Fibroblast of the conjunctiva (primary cell): ENCODE measurements around the gene CTNNBL1.

Source experiments
- DNase-seq: peaks from one replicate; pipeline ENCODE4 v3.0.0-alpha.2; 2010; ENCODE audit warnings: low read depth

Gene CTNNBL1

GRCh38 chr20:37741570-37741969 is 47.7 kb downstream of the CTNNBL1 start:
- no peak for DNase-seq

- DNase-seq, result no peak
Measured at GRCh38 chr20:37742131-37742530, 48.3 kb downstream of the CTNNBL1 start.

- no peak for DNase-seq
Measured at GRCh38 chr20:37744347-37744746, 50.5 kb downstream of the CTNNBL1 start.

DNA sequence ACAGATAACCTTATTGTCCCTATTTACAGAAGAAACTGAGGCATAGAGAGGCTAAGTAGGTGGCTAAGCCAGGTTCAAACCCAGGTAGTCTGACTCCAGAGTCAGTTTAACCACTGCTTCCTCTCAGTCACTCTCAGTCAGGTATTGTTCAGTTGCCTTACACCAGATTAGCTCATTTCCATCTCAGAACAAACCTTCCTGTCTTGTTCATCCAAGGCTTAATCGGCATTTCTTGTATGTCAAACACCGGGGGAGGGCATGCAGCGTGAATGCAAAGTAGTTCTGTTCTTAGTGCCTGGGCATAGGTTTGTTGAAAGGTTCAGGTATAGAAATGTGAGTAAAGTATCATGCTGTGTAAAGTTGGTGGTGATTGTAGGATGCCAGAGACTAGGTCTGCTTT is 51.7 kb downstream of the CTNNBL1 start:
- no peak for DNase-seq

DNA sequence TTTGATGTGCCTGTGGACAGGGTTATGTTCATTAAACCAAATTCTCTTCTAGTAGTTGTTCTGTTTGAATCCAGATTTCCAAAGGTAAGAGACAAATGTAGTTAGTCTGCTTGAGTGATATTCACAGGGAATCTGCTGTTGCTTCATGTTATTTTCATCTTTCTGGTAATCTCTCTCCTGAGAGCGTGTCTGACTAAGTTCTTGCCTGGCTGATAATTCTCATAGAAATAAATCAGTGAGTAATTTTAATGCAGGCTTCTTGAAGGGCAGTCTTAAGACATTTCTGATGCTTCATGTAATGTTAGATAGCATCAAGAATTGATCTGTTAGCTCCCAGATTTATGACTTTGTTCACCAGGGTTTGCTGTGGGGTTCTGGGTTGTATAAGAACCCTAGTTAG is 54.2 kb downstream of the CTNNBL1 start:
- DNase-seq, result no peak

DNA sequence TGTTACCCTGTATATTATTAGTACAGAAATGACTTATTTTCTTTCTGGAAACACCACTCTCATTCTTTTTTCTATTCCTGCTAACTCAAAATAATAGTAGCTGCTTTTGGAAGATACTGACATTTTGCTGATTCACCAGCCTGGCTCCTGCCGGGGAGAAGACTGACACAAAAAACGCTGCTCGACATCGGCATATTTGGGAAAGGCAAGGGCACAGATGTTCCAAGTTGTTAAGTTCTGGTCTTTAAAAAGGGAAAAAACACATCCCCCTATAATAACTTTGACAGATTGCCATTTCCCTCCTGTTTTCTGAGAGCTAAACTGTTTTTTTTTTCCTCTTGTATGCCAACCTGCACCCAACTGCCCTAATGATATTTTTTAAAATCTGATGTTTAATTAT is 55.4 kb downstream of the CTNNBL1 start:
- DNase-seq, result no peak

GRCh38 chr20:37749620-37750403 is 56.0 kb downstream of the CTNNBL1 start:
- DNase-seq, result no peak

DNA sequence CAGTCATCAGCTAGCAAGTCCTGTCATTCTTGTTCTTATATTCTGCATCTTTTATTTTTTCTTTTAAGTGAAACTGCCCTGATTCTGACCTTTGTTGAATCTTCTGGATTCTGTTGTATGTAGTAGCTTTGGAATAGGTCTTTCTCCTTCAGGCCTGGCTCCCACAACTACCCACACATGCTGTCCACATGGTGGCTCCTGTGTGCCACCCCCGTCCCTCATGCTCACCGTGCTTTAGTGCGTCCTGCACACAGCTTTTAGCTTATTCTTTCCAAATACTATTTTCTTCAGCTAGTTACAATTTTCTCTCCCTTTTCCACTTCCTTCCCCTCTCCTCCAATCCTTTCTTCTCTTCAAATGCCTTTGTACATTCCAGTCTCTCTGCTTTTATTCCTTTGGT is 61.8 kb downstream of the CTNNBL1 start:
- DNase-seq, result no peak

DNA sequence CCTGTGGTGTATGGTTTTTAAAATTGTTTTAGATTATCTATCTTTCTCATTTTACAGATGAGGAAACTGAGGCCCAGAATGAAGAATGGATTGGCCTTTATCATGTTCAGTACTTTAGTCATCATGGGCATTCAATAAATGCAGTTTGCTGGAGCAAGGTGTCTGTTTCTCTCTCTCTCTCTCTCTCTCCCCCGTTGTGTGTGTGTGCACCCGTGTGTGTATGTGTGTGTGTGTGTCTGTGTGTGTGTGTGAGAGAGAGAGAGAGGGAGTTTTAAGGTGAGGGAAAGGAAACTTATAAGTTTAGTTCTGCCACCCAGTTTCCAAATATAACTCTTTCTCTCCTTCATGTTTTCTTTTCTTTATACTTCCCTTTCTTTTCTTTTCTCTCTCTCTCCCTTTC is 62.4 kb downstream of the CTNNBL1 start:
- no peak for DNase-seq

- DNase-seq, result no peak
Measured at GRCh38 chr20:37757550-37757949, 63.7 kb downstream of the CTNNBL1 start.

GRCh38 chr20:37758332-37758731 is 64.5 kb downstream of the CTNNBL1 start:
- no peak for DNase-seq

DNA sequence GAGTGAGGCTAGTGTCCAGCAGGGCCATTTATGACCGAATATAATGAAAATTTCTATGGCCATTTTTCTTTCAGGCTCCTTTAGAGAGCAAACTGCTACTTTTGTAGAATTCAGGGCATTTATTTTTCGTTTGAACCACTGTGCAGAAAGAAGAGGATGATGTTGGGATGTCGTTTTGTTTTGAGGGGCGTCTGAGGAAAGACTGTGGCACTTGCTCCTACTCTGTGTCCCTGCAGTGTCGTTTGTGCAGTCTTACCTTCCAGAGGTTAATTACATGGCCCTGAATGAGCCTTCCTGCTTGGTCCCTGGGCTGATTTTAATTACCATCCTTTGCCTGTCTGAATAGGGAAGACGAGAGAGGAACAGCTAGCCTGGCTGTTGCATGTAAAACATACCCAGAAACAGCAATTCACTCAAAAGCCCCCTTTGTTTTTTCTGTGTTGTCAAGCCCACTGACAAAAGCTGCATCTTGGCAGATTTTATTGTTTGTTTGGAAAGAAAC is 65.3 kb downstream of the CTNNBL1 start:
- DNase-seq, result no peak

GRCh38 chr20:37759761-37760209 is 66.0 kb downstream of the CTNNBL1 start:
- no peak for DNase-seq

DNA sequence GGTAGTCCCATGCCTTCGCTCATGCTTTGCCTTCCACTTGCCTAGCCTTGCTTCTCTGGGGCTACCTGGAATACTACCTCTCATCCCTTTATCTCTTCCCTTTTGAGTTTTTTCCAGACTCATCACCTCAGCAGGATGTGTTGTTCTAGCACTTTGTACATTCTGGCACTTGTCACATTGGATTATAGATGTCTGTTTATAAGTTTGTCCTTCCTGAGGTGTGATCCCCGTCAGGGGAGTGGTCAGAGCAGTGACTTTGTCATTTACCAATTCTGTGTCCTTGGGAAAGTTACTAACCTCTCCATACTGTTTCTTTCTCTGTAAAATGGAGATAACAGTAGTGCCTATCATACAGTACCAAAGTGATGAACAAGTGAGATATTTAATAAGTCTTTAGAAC is 66.5 kb downstream of the CTNNBL1 start:
- no peak for DNase-seq

GRCh38 chr20:37762716-37763485 is 69.1 kb downstream of the CTNNBL1 start:
- DNase-seq, result no peak

DNA sequence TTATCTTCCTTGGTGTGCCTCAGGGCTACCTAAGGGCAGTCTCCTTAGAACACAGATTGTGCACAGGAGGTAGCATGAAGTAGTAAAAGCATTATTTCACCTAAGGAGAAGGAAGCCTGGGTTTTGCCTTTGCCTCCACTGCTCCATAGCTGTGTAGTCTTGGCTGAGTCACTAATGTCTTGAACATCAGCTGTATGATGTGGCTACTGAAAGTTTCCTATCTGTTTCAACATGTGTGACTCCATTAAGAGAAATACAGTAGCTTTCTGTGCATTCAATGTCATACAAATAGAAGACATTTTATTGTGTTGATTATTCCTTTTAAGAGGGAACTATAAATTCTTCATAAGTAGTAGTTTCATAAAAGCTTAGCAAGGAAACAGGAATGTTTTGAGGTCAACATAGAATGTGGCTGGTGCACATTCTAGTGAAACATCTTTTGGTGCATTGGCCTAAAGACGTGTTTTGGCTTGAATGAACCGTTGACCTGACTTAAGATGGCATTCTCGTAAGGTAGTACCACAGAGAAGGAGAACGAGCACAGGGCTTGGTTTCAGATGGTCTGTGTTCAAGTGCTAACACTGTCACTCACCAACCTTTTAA is 70.6 kb downstream of the CTNNBL1 start:
- DNase-seq, result no peak

DNA sequence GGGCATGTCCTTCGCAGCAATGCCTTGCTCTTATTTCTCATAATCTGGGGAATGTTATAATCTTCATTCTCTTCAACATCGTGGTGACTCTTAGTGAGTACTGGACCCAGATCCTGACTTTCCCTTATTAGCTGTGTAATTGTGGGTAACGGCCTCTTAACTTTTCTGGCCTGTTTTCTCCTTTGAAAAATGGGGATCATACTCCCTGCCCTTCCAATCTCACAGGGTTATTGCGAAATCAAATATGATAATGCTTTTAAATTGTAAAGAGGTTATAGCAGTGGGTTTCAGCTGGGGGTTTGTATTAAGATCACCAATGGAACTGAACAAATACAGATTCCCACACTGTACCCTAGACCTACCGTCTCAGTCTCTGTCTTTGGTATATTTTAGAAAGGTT is 77.1 kb downstream of the CTNNBL1 start:
- no peak for DNase-seq

DNA sequence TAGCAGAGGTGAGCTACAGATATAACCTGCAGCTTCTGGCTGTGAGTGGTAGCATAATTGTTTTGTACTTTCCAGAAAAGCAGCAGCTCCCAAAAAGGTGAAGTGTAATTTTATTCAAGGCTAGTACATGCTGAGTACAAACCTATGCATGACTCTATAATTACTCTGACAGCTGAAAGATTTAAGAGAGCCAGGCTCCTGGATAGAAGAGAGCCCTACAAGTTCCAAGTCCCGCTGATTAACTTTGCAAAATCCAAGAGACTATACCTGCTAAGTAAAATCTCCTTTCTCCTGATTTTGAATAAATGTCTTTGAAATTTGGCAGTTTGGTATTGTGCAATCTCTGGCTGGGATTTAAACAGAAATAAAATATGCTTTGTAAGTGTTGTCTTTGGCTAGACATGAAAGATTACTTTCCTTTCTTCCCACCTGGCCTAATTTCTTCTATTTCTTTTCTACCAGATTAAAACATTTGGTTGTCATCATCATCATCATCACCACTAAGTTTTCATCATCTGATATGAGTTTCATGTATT is 79.5 kb downstream of the CTNNBL1 start:
- no peak for DNase-seq

DNA sequence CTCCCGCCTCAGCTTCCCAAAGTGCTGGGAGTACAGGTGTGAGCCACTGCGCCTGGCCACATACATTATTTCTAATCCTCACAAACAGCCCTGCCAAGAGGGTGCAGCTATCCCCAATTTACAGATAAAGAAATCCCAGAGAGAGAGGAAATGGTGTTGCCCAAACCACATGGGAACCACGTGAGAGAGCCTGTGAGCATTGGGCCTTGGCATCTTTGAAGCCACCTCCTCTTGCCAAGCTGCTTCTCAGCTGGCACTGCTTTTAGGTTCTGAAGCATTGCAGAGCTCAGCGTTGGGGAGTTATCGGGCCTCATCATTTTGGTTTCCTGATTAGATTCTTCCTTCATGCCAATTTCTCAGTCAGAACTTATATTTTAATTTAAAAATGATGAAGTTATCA is 80.3 kb downstream of the CTNNBL1 start:
- no peak for DNase-seq

GRCh38 chr20:37775200-37775599 is 81.4 kb downstream of the CTNNBL1 start:
- DNase-seq, result no peak

- DNase-seq, result no peak
Measured at GRCh38 chr20:37776049-37776448, 82.2 kb downstream of the CTNNBL1 start.

DNA sequence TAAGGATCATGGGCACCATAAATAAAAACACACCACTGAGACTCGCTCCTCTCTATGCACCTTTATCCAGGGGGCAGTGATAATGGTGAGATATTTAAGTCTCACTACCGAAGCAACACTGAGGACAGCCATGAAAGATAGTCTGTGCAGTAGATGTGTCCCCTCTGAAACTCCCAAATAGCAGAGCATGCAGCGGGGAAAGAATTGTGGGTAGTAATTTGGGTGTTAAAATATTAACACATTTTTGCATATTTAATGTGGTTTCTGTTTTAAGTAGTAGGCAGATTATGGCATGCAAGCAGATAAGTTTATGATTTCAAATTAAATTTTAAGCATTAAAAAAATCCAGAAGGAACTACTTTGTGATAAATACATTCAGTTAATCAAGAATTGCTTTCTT is 82.7 kb downstream of the CTNNBL1 start:
- DNase-seq, result no peak
